GM10248 (cell line): ENCODE measurements around the gene SURF2.
A peak's percentile ranks its signal among the peaks of the same experiment; 100 is the strongest.

Experiments
- CTCF ChIA-PET: fragments of 300-600 bp; sonication (Branson Sonifier 250); formaldehyde crosslinking; extraction: SDS; loops from one replicate; lab custom pipeline; 2021; ENCODE audit warnings: antibody characterized with exemption; lab: Yijun Ruan, JAX
- POLR2A ChIA-PET: fragments of 350-650 bp; sonication (Branson Sonifier 250); formaldehyde crosslinking; extraction: SDS; loops from one replicate; lab custom pipeline; 2020; ENCODE audit warnings: antibody characterized with exemption; lab: Yijun Ruan, JAX
- DNase-seq: peaks from one replicate; pipeline ENCODE4 v3.0.0; 2012; ENCODE audit errors: extremely low spot score
- TF ChIP-seq, protein P1 (sequence below): IDR thresholded peaks from 2 replicates; pipeline ENCODE4 v1.5.1; 2012; ENCODE audit warnings: mild to moderate bottlenecking, low read depth; ENCODE audit errors: extremely low read depth, missing control alignments, control extremely low read depth

Gene SURF2

GRCh38 chr9:133345596-133345995, 10.8 kb upstream of the SURF2 start:
- POLR2A ChIA-PET = no interaction called here

GRCh38 chr9:133346021-133346785, 10.1 kb upstream of the SURF2 start:
- TF ChIP-seq, protein P1, sequence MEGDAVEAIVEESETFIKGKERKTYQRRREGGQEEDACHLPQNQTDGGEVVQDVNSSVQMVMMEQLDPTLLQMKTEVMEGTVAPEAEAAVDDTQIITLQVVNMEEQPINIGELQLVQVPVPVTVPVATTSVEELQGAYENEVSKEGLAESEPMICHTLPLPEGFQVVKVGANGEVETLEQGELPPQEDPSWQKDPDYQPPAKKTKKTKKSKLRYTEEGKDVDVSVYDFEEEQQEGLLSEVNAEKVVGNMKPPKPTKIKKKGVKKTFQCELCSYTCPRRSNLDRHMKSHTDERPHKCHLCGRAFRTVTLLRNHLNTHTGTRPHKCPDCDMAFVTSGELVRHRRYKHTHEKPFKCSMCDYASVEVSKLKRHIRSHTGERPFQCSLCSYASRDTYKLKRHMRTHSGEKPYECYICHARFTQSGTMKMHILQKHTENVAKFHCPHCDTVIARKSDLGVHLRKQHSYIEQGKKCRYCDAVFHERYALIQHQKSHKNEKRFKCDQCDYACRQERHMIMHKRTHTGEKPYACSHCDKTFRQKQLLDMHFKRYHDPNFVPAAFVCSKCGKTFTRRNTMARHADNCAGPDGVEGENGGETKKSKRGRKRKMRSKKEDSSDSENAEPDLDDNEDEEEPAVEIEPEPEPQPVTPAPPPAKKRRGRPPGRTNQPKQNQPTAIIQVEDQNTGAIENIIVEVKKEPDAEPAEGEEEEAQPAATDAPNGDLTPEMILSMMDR = no peak
- CTCF ChIA-PET = no interaction called here
- POLR2A ChIA-PET = interaction anchor here (0.6 to 2.2 kb wide), 2 partner anchors 11 to 14 kb away, joined by 3 to 14 read pairs; partner anchors contain the start of genes SURF1 and SURF2
- DNase-seq = no peak

More at GRCh38 chr9:133345596-133345995, 10.8 kb upstream of the SURF2 start:
- no peak for DNase-seq
- CTCF ChIA-PET = no interaction called here
- TF ChIP-seq, protein P1 = no peak

GRCh38 chr9:133347515-133347984, 8.8 kb upstream of the SURF2 start:
- CTCF ChIA-PET = no interaction called here
- peak; percentile 75 for DNase-seq
- POLR2A ChIA-PET = interaction anchor here (0.7 to 2.2 kb wide), 11 partner anchors 8 to 677 kb away, joined by 3 to 14 read pairs (median 4); partner anchors contain the start of genes GTF3C4, GTF3C5, STKLD1 and SURF1
- TF ChIP-seq, protein P1 = no peak

GRCh38 chr9:133347985-133348717, 8.2 kb upstream of the SURF2 start, which contains the start of the genes MED22 and RPL7A:
Gene MED22, minus strand, starts transcription at chr9:133348131. Its CDS starts 1,469 bp downstream, at chr9:133346662.
Gene RPL7A, plus strand, starts transcription at chr9:133348218. Its CDS starts 26 bp downstream, at chr9:133348244.
- peak; percentile 94 for DNase-seq
- ChIA-PET POLR2A (interaction anchor here (0.7 to 2.2 kb wide), 11 partner anchors 8 to 678 kb away, joined by 3 to 14 read pairs (median 4); partner anchors contain the start of genes GTF3C4, GTF3C5, STKLD1 and SURF1), CTCF (no interaction called here)
- TF ChIP-seq, protein P1 = no peak

- ChIA-PET CTCF (interaction anchor here (2.4 kb wide), 1 partner anchor 23 kb away, joined by 10 read pairs; no protein-coding TSS in a partner anchor), POLR2A (interaction anchor here (1.0 to 2.2 kb wide), 6 partner anchors 8 to 28 kb away, joined by 3 to 14 read pairs (median 8); partner anchors contain the start of genes SURF1 and SURF2)
- no peak for DNase-seq
- TF ChIP-seq, protein P1 = no peak
Observed at GRCh38 chr9:133348718-133349573, 7.4 kb upstream of the SURF2 start.
